HG03139 (cell line): ENCODE measurements around the gene RABL2B.
"Not testable (repeated sequence)": the region's sequence is repeated elsewhere in the genome, so short reads cannot be mapped to it uniquely, and the experiment has no call there.

Experiments
- ATAC-seq: cut with Tn5 transposase; IDR thresholded peaks from one replicate; pipeline ENCODE4 v1.9.1; 2021; ENCODE audit not compliant: unreplicated experiment

RABL2B gene

DNA sequence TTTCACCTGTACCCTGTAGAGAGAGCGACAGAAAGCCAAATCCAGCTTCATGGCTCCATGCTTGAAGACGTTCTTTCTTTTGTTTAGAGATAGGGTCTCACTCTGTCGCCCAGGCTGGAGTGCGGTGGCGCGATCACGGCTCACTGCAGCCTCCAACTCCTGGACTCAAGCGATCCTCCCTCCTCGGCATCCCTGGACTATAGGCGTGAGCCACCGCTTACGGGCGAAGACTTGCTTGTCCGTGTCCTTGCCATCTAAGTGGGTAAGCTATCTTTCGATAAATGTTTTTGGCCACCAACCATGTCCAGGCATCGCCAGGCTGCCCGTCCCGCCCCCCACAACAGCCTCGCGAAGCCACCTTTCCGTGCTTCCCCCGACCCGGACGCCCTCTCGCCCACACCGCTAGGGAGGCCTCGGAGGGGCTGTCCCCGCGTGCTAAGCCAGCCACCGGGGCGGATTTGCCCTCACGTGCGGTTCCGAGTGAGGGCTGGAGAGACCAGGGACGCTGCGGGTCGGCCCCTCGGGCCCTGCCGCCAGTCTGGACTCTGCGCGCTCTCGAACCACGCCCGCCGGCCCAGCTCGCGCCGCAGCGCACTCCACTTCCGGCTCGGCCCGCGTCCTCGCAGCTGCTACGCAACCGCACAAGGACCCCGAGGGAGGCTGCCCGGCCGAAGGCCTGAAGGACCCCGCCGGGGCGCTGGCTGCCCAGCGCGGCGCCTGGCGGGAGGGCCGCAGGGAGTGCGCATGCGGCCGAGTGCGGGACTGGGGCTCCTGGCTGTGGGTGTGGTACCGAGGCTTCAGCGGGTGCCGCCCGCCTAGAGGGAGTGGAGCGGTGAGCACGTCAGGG is at the start of gene RABL2B:
RABL2B (minus strand) TSS at position 604 of the 847 bp plus-strand sequence. CDS start 1,342 bp downstream, outside the sequence.
- ATAC-seq = peak; percentile 89

DNA sequence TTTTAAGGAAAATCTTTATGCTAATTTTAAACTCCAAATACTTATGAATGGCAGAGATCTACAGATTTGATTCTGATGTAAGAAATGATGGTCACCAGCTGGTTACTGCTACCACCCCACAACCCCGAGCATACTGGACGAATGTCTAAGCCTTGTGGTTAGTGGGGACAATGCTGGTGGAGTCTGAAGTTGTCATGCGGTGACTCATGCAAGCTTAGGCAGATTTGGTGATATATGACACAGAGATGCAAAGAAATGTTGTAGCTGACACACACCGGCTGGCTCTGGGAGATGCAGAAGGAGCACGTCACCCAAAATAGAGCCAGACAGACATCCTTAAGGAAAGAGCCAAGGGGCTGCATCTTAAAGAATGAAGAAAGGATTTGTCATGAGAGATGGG is 3.5 kb upstream of the RABL2B start:
- ATAC-seq = not testable (repeated sequence)

DNA sequence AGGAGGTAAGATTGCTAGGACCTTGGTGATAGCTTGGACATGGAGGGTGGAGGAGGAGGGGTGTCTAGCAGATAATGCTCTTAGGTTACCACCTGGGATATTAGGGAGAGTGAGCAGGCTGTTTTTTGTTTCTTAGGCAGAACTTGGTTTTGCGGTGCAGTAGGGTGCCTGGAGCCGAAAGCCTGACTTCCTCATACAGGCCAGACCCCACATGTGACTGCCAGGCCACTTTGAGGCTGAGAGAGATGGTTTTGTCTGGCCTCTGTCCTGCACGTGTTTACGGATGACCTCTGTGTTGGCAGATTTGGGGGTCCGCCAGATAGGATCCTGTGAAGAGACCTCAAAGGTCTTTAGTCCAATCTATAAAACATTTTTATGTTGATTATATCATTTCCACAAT is 1.9 kb upstream of the RABL2B start:
- ATAC-seq = not testable (repeated sequence)

DNA sequence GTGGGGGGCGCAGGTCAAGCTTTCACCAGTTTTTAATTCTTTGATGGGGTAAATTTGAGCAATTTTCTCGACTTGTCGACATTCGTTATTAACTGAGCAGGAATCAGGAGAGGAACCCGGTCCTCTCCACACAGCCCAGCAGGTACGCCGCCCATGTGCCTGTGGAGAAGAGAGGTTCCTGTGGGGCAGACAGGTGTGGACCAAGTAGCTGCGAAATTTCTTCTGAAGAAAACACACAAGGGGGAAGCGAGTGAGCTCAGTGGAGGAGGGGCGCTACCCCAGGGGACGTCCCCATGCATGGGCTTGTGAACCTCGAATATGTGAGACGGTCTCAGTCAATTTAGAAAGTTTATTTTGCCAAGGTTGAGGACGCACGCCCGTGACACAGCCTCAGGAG is 442 bp upstream of the RABL2B start:
- ATAC-seq = peak; percentile 36

DNA sequence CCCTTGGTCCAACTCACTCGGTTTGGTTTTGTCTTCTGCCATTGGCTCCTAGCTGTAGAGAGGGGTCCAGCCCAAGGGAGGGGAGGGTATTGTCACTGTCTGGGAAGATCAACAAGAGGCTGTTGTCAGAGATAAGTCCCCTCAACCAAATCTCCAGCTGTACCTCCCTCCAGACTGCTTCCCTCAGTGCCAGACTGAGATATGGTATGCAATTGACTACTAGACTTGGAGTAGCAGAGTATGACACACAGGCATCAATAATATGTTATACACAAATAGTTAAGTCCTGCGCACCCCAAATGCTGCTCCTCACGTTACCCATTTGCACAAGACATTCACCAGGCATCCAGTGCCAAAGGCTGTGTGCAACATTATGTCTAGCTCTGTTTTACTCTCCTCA is 1.2 kb downstream of the RABL2B start:
- not testable (repeated sequence) for ATAC-seq

DNA sequence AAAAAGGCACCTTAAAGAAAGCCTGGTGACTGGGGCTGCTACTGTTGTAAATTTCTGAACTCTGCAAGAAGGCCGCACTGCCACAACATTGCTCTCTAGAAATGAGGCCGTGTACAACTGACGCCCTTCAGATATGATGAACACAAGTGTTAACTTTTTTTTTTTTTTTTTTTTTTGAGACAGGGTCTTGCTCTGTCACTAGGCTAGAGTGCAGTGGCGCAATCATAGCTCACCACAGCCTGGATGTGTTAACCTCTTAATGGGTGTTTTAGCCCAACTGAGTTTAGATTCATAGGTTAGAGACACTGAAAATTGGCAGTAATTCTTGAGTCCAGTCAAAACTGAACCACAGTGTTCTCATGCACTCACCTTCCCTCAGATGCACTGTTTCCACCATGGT is 3.2 kb downstream of the RABL2B start:
- ATAC-seq = not testable (repeated sequence)

DNA sequence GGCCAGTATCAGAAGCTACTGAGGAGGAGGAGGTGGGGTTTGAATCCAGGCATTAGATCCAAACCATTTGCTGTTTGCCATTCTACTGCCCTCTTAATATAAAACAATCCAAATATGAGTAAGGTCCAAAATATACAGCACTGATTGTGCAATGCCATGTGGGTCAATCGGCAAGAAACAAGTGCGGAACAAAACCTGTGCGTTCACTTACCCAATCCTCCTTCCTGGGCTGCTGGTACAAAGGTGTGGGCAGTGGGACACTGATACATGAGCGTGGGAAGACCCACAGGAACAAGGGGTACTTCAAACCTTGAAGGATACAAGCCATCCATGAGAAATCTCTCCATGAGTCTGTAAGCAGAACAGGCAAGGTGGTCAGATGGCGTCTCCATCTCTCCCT is 5.8 kb downstream of the RABL2B start:
- ATAC-seq = not testable (repeated sequence)

DNA sequence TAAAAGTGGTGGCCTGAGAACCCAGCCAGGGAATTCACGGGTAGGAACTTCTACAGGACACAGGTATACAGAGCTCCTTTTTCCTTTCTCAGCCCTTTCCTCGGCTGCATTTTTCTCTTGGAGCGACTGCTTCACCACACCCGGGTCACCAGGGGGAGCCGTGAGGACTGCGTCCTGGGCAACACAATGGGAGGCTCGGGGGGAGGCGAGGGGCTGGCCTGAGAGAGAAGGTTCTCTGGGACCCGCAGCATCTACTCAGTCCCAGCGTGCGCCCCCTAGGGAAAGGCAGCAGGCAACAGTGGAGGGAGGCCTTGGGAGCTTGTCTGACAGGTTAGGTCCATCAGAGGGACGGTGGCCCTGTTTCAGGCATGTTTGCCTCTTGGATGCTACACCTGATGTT is 8.3 kb downstream of the RABL2B start:
- ATAC-seq = not testable (repeated sequence)

DNA sequence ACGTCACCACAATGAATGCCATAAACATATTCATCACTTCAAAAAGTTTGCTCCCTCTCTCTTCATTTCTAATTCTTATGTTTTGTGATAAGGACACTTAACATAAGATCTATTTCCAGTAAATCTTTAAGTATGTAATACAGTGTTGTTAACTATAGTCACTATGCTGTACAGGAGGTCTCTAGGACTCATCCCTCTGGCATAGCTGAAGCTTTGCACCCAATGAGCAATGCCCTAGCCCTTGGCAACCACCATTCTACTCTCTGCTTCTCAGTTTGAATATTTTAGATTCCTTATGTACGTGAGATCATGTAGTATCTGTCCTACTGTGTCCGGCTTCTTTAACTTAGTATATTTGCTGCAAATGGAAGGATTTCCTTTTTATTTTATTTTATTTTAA is 19.1 kb downstream of the RABL2B start:
- not testable (repeated sequence) for ATAC-seq

DNA sequence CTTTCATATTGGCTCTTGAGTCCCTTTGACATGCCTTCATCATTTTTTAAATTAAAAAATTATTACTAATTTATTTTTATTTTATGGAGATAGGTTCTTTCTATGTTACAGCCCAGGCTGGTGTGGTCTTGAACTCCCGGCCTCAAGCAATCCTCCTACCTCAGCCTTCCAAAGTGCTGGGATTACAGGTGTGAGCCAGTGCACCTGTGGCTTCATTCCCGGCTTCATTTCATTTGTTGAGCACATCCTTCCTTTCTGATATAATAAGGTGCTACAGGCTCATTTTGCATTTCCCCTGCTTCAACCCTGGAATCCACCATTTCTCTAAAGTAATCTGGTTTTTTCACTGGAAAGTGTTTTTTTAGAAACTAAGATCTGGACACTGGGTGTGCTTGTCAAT is 21.6 kb downstream of the RABL2B start:
- ATAC-seq = not testable (repeated sequence)

DNA sequence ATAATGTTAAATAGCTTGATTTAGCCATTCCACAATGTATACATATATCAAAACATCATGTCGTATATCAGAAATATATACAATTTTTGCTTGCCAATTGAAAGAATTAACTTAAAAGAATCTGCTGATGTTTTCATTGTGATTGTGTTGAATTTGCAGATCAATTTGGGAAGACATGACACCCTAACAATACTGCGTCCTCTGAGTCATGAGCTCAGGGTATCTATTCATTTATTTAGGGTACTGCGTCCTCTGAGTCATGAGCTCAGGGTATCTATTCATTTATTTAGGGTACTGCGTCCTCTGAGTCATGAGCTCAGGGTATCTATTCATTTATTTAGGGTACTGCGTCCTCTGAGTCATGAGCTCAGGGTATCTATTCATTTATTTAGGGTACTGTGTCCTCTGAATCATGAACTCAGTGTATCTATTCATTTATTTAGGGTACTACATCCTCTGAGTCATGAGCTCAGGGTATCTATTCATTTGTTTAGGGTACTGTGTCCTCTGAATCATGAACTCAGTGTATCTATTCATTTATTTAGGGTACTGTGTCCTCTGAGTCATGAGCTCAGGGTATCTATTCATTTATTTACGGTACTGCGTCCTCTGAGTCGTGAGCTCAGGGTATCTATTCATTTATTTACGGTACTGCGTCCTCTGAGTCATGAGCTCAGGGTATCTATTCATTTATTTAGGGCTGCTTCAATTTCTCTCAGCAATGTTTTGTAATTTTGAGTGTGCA is 23.7 kb downstream of the RABL2B start:
- ATAC-seq = not testable (repeated sequence)

DNA sequence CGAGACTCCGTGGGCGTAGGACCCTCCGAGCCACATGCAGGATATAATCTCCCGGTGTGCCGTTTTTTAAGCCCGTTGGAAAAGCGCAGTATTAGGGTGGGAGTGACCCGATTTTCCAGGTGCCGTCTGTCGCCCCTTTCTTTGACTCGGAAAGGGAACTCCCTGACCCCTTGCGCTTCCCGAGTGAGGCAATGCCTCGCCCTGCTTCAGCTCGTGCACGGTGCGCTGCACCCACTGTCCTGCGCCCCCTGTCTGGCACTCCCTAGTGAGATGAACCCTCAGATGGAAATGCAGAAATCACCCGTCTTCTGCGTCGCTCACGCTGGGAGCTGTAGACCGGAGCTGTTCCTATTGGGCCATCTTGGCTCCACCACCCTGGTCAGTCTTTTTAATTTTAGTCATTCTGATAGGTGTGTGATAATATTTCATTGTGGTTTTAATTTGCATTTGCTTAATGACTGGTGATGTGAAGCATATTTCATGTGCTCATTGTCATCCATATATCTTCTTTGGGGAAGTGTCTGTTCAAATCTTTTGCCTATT is 26.4 kb downstream of the RABL2B start:
- not testable (repeated sequence) for ATAC-seq

DNA sequence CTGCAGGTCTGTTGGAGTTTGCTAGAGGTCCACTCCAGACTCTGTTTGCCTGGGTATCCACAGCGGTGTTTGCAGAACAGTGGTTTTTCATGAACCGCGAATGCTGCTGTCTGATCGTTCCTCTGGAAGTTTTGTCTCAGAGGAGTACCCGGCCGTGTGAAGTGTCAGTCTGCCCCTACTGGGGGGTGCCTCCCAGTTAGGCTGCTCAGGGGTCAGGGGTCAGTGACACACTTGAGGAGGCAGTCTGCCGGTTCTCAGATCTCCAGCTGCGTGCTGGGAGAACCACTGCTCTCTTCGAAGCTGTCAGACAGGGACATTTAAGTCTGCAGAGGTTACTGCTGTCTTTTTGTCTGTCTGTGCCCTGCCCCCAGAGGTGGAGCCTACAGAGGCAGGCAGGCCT is 27.0 kb downstream of the RABL2B start:
- ATAC-seq = not testable (repeated sequence)

DNA sequence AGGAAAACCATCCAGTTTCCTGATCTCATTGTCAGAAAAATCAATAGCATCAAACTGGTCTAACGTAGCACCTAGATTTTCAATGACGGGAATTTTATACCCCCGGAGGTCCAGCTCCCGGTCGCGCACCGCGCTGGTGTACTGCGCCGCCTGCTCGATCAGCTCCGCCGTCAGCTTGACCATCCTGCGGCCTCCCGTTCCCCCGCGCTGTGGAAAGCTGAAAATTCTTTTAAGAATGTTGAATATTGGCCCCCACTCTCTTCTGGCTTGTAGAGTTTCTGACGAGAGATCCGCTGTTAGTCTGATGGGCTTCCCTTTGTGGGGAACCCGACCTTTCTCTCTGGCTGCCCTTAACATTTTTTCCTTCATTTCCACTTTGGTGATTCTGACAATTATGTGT is 28.2 kb downstream of the RABL2B start:
- ATAC-seq = not testable (repeated sequence)

DNA sequence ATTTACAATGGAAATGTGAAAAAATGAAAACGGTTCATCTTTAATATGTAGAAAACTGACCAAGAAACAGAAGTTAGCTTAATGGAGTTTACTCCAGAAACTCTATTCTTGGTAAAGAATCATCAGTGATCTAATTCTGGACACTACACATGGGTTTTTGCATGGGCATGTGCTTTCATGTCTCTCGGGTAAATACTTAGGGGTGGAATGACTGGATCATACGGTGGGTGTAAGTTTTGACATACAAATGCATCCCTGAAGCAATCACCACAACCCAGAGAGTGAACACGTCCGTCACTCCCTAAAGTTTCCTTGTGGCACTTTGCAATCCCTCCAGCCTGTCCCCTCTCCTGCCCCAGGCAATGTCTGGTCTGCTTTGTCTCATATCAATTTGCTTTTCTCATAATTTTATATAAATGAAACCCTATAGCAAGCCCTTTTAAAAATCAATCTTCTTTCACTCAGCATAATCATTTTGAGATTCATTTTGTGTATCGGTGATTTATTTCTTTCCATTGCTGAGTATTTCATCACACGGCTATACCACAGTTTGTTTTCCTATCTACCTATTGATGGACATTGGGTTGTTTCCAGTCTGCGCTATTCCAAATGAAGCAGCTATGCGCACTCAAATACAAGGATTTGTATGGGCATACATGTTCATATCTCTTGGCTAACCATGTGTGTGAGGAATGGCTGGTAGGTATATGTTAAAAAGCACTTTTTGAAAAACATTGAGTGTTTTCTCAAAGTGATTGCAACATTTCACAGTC is 33.9 kb downstream of the RABL2B start:
- ATAC-seq = not testable (repeated sequence)

DNA sequence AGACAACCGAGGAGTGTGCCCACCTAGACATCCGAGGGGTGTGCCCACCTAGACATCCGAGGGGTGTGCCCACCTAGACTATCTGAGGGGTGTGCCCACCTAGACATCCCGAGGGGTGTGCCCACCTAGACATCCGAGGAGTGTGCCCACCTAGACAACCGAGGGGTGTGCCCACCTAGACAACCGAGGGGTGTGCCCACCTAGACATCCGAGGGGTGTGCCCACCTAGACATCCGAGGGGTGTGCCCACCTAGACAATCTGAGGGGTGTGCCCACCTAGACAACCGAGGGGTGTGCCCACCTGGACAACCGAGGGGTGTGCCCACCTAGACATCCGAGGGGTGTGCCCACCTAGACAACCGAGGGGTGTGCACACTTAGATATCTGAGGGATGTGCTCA is 34.8 kb downstream of the RABL2B start:
- not testable (repeated sequence) for ATAC-seq

DNA sequence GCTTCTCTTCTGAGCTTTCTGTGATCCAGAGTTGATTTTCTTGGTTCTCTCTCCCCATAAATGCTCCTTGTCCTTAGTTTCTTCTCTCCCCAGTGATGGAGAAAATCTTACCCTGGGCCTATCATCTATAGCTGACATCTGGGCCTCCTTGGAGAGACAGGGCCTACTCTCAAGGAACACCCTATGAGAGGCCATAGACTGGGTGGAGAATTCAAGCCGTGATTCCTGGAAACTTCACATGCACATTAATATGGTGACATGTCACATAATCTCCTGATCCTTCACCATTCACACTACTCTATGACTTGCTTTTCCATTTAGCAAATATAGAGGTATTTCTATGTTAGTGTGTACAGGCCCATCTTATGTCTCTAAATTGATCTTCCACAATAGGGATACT is 35.9 kb downstream of the RABL2B start:
- ATAC-seq = not testable (repeated sequence)

DNA sequence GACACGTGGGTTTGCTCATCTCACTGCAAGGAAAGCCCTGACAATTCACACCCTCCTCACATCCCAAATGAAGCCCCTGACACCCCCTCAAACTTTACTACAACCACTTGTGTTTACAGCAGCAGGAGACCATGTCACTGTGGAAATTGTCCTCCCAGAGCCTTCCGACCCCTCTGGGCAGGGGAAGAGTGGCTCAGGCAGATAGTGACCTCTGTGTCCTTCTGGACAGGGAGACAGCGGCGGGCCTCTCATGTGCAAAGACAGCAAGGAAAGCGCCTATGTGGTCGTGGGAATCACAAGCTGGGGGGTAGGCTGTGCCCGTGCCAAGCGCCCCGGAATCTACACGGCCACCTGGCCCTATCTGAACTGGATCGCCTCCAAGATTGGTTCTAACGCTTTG is 39.0 kb downstream of the RABL2B start:
- not testable (repeated sequence) for ATAC-seq

DNA sequence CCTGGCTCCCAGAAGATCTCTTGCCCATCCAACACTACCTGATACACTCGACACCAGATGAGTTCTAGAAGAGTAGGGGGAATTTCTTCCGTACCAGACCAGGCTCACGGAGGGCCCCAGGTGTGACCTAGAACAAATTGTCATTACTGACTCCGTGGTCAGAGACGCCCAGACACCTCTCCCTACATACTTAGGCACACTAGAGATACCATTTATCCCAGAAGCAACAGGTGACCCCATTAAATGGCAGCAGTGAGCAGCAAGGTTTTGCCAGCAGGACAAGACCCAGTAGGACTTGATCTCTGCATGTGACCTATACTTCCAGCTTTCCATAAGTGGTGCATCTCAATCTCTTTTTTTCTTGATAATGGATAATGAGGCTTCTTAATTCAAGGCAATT is 42.7 kb downstream of the RABL2B start:
- not testable (repeated sequence) for ATAC-seq

DNA sequence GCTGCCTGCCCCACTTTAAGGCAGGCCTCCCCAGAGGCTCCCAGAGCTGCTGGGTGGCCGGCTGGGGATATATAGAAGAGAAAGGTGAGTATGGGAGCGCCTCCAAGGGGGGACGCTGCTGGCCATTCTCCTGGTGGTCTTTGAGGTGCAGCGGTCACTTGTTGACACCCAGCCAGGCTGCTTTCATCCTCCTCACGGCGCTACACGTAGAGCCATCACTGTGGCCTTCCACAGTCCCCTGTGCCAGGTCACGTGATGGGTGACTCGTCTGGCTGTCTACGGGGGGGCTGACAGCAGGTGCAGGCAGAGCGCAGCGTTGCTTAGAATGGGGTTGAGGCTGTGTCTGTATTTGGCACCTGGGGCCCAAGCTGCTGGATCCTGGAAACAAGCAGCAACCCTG is 43.5 kb downstream of the RABL2B start:
- no peak for ATAC-seq

DNA sequence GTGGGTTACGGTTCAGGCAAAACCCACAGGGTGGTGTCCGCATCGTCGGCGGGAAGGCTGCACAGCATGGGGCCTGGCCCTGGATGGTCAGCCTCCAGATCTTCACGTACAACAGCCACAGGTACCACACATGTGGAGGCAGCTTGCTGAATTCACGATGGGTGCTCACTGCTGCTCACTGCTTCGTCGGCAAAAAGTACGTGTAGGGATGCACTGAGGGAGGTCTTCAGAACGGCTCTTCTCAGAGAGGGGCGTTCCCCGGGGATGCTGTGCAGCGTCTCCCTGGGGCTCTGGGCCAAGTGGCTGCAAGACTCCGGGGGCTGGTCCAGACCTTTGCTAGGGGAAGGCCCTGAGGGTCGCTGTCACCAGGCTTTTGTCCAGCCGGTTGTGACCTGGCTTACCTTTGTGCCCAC is 44.2 kb downstream of the RABL2B start:
- no peak for ATAC-seq
